ENCODE results near the gene ARRB2.
A peak's percentile ranks its signal among the peaks of the same experiment; 100 is the strongest.

Gene ARRB2

GRCh38 chr17:4709794-4710692, at the start of gene ARRB2:
Gene ARRB2 (plus strand): TSS chr17:4710632. CDS start chr17:4710722, 90 bp downstream.
- Histone ChIP-seq H3K4me3 (ENCODE audit: low read depth in 1 of 2, low read length in 1 of 2) (peak within 1 kb of the TSS; percentile 86 to 91), H3K4me1 (ENCODE audit: control insufficient read depth in 1 of 2, insufficient read depth in 1 of 2, low read depth in 1 of 2, low read length in 1 of 2) (peaks cover 45 to 52% of the 10 kb centered on the region in 2 experiments), H3K27me3 (no peaks in the 10 kb centered on the region), H3K9me3 (no peaks in the 10 kb centered on the region), H3K36me3 (peaks cover 19% of the 10 kb centered on the region), H3K27ac (peak within 1 kb of the TSS; percentile 100)
- TF ChIP-seq CTCF (IDR thresholded peaks at IDR 0.05) = peak; percentile 85

GRCh38 chr17:4663711-4664110, 46.7 kb upstream of the ARRB2 start:
- no peaks in the 10 kb centered on the region for H3K9me3 ChIP-seq
- H3K27me3 ChIP-seq = peaks cover 34% of the 10 kb centered on the region
- H3K36me3 ChIP-seq = no peaks in the 10 kb centered on the region
- H3K4me1 ChIP-seq (ENCODE audit: control insufficient read depth in 1 of 2, insufficient read depth in 1 of 2, low read depth in 1 of 2, low read length in 1 of 2) = no peaks in the 10 kb centered on the region
- no peak for TF ChIP-seq CTCF (IDR thresholded peaks at IDR 0.05)
- H3K27ac ChIP-seq = no peak overlapping the region
- H3K4me3 ChIP-seq (ENCODE audit: low read depth in 1 of 2, low read length in 1 of 2) = no peak overlapping the region

GRCh38 chr17:4664230-4664629, 46.2 kb upstream of the ARRB2 start:
- H3K27ac ChIP-seq = no peak overlapping the region
- no peak overlapping the region for H3K4me3 ChIP-seq (ENCODE audit: low read depth in 1 of 2, low read length in 1 of 2)
- no peaks in the 10 kb centered on the region for H3K9me3 ChIP-seq
- peaks cover 34% of the 10 kb centered on the region for H3K27me3 ChIP-seq
- no peaks in the 10 kb centered on the region for H3K36me3 ChIP-seq
- TF ChIP-seq CTCF (IDR thresholded peaks at IDR 0.05) = no peak
- H3K4me1 ChIP-seq (ENCODE audit: control insufficient read depth in 1 of 2, insufficient read depth in 1 of 2, low read depth in 1 of 2, low read length in 1 of 2) = no peaks in the 10 kb centered on the region

- Histone ChIP-seq H3K9me3 (no peaks in the 10 kb centered on the region), H3K27me3 (peaks cover 34% of the 10 kb centered on the region), H3K36me3 (no peaks in the 10 kb centered on the region), H3K4me1 (ENCODE audit: control insufficient read depth in 1 of 2, insufficient read depth in 1 of 2, low read depth in 1 of 2, low read length in 1 of 2) (no peaks in the 10 kb centered on the region), H3K27ac (no peak overlapping the region), H3K4me3 (ENCODE audit: low read depth in 1 of 2, low read length in 1 of 2) (no peak overlapping the region)
- no peak for TF ChIP-seq CTCF (IDR thresholded peaks at IDR 0.05)
Measured at GRCh38 chr17:4665027-4665426, 45.4 kb upstream of the ARRB2 start.

GRCh38 chr17:4666296-4666695, 44.1 kb upstream of the ARRB2 start:
- TF ChIP-seq CTCF (IDR thresholded peaks at IDR 0.05) = no peak
- Histone ChIP-seq H3K27ac (no peak overlapping the region), H3K4me1 (ENCODE audit: control insufficient read depth in 1 of 2, insufficient read depth in 1 of 2, low read depth in 1 of 2, low read length in 1 of 2) (no peaks in the 10 kb centered on the region), H3K9me3 (no peaks in the 10 kb centered on the region), H3K36me3 (peaks cover 6% of the 10 kb centered on the region), H3K4me3 (ENCODE audit: low read depth in 1 of 2, low read length in 1 of 2) (no peak overlapping the region), H3K27me3 (peaks cover 34% of the 10 kb centered on the region)
